Measurements from ENCODE around the gene FBXO31. TPM values are rescaled to one million over a fixed set of nuclear protein-coding genes. Genes with fewer than 3 reads are reported as not detected.

Gene FBXO31
- total and polyA plus RNA-seq, 10 of the 15 experiments (the other 5 are each of a cell fraction or from before 2014, with no cell fraction given), result 0.19 to 33.1 (median 10.3) TPM

GRCh38 chr16:87391950-87392820 lies 8.6 kb upstream of the FBXO31 start, which contains the start of gene MAP1LC3B (continued):
- TF ChIP-seq ZBTB40 (IDR thresholded peaks at IDR 0.05; ENCODE audit: borderline replicate concordance) (no peak), TCF12 (IDR thresholded peaks at IDR 0.05; ENCODE audit: low read depth, low read length) (peak; percentile 51; the same call in 1 of the 2 replicates), RAD51 (IDR thresholded peaks at IDR 0.05) (peak; percentile 61), LARP7 (IDR thresholded peaks at IDR 0.05) (peak; percentile 66; the same call in 1 of the 2 replicates), ELK1 (IDR thresholded peaks at IDR 0.05; ENCODE audit: low read depth, low read length) (peak; percentile 57; the same call in 1 of the 2 replicates), SIX5 (IDR thresholded peaks at IDR 0.05; ENCODE audit: low read depth, low read length, severe bottlenecking) (peak; percentile 87), MTA2 (IDR thresholded peaks at IDR 0.05; ENCODE audit: low read depth) (no peak), RCOR1 (conservative IDR thresholded peaks at IDR 0.05; ENCODE audit: low read depth, low read length) (peak; percentile 86; the same call in 1 of the 2 replicates), RFX5 (IDR thresholded peaks at IDR 0.05; ENCODE audit: low read depth, low read length) (no peak; the same call in 1 of the 2 replicates)
